A549 (cell line): ENCODE measurements around the gene FSD1. TPM values are rescaled to one million over a fixed set of nuclear protein-coding genes. Genes with fewer than 3 reads are reported as not detected.

Experiments used
- ATAC-seq, 2 experiments: fragments of 200-7000 bp in 1 of 2; fragments of >200 bp in 1 of 2; cut with Nextera tagmentation in 1 of 2; cut with Tn5 transposase in 1 of 2; 3 replicates each; pipeline versions ENCODE4 v1.8.0 to v1.9.1; 2018 to 2020; ENCODE audit warnings: mild to moderate bottlenecking in 1 of 2, moderate library complexity in 1 of 2
- CTCF ChIA-PET: fragments of 300-600 bp; sonication (Branson Sonifier 250); formaldehyde crosslinking; extraction: SDS; loops from one replicate; lab custom pipeline; 2021; ENCODE audit warnings: antibody characterized with exemption, inconsistent platforms; lab: Yijun Ruan, JAX
- POLR2A ChIA-PET: fragments of 350-600 bp; formaldehyde crosslinking; extraction: SDS; loops from one replicate; lab custom pipeline; 2021; ENCODE audit warnings: antibody characterized with exemption, inconsistent platforms; lab: Yijun Ruan, JAX
- DNase-seq, 2 experiments: peaks; one replicate each; pipeline versions ENCODE4 v3.0.0 to v3.0.0-alpha.2; 2011 to 2016; ENCODE audit warnings: low read depth in 1 of 2, low spot score in 1 of 2
- FAIRE-seq: peaks from 2 replicates; lab custom pipeline; 2011; peaks lifted over from hg19 to GRCh38; lab: Jason Lieb, UNC
- H3K27ac ChIP-seq, 2 experiments: fragments of >200 bp; sonication (Bioruptor Twin); formaldehyde crosslinking; 3 replicates each; pipeline ENCODE4 v1.5.1; 2016 to 2017
- H3K4me1 ChIP-seq: fragments of >200 bp; sonication (Bioruptor Twin); formaldehyde crosslinking; 3 replicates; pipeline ENCODE4 v1.6.1; 2016
- H3K4me2 ChIP-seq: fragments of >200 bp; sonication (Bioruptor Twin); formaldehyde crosslinking; 3 replicates; pipeline ENCODE4 v1.6.1; 2016
- H3K4me3 ChIP-seq: fragments of >200 bp; sonication (Bioruptor Twin); formaldehyde crosslinking; 3 replicates; pipeline ENCODE4 v1.5.1; 2016
- H3K9me3 ChIP-seq: fragments of >200 bp; sonication (Bioruptor Twin); formaldehyde crosslinking; 3 replicates; pipeline ENCODE4 v1.6.1; 2016
- CBX8 ChIP-seq: fragments of 200-600 bp; sonication (generic); IDR thresholded peaks from 2 replicates; pipeline ENCODE4 v1.6.1; 2016
- CHD2 ChIP-seq: fragments of 150-350 bp; IDR thresholded peaks from 2 replicates; pipeline ENCODE4 v1.6.1; 2014; ENCODE audit warnings: low read length; ENCODE audit not compliant: partially characterized antibody
- CHD4 ChIP-seq: fragments of 200-600 bp; sonication (generic); IDR thresholded peaks from 2 replicates; pipeline ENCODE4 v1.6.1; 2016; ENCODE audit warnings: antibody characterized with exemption, mild to moderate bottlenecking, borderline replicate concordance
- EHMT2 ChIP-seq: fragments of 200-600 bp; sonication (generic); IDR thresholded peaks from 2 replicates; pipeline ENCODE4 v1.6.1; 2016; ENCODE audit warnings: antibody characterized with exemption, low read depth, mild to moderate bottlenecking, moderate library complexity
- ESRRA ChIP-seq: fragments of 150-350 bp; IDR thresholded peaks from 2 replicates; pipeline ENCODE4 v1.6.1; 2014; ENCODE audit warnings: mild to moderate bottlenecking, low read length, borderline replicate concordance
- GATA3 ChIP-seq: IDR thresholded peaks from 2 replicates; pipeline ENCODE4 v1.6.1; 2012; ENCODE audit warnings: borderline replicate concordance
- HDAC2 ChIP-seq: fragments of 200-600 bp; sonication (generic); IDR thresholded peaks from 2 replicates; pipeline ENCODE4 v1.6.1; 2016
- HES2 ChIP-seq: fragments of >200 bp; sonication (Bioruptor Twin); formaldehyde crosslinking; IDR thresholded peaks from 2 replicates; pipeline ENCODE4 v1.6.1; 2016
- HOXA7 ChIP-seq: fragments of 250-450 bp; sonication (Bioruptor Pico); IDR thresholded peaks from 2 replicates; pipeline ENCODE4 v1.5.0; 2020; ENCODE audit warnings: mild to moderate bottlenecking, moderate library complexity
- HOXB5 ChIP-seq: fragments of 250-450 bp; sonication (Bioruptor Pico); IDR thresholded peaks from 2 replicates; pipeline ENCODE4 v1.5.0; 2020; ENCODE audit warnings: mild to moderate bottlenecking, moderate library complexity
- KDM5A ChIP-seq: fragments of 200-600 bp; sonication (generic); IDR thresholded peaks from 2 replicates; pipeline ENCODE4 v1.6.1; 2016; ENCODE audit warnings: antibody characterized with exemption, mild to moderate bottlenecking
- MAZ ChIP-seq: fragments of 150-350 bp; IDR thresholded peaks from 2 replicates; pipeline ENCODE4 v1.6.1; 2014; ENCODE audit warnings: antibody characterized with exemption, low read depth, low read length, borderline replicate concordance
- MYC ChIP-seq: IDR thresholded peaks from 2 replicates; pipeline ENCODE4 v1.6.1; 2012; ENCODE audit warnings: mild to moderate bottlenecking, inconsistent platforms, low read length, improper control_type of control experiment, borderline replicate concordance
- NR3C1 ChIP-seq: fragments of >200 bp; sonication (Bioruptor Twin); formaldehyde crosslinking; IDR thresholded peaks from 3 replicates; pipeline ENCODE4 v1.6.1; 2017
- RARB ChIP-seq: fragments of 250-450 bp; sonication (Bioruptor Pico); IDR thresholded peaks from 2 replicates; pipeline ENCODE4 v1.8.0; 2021; ENCODE audit warnings: mild to moderate bottlenecking, moderate library complexity
- RFX5 ChIP-seq: fragments of 450-650 bp; IDR thresholded peaks from 2 replicates; pipeline ENCODE4 v1.7.1; 2014; ENCODE audit warnings: antibody characterized with exemption, mild to moderate bottlenecking, moderate library complexity
- ZFP36 ChIP-seq: fragments of 450-650 bp; IDR thresholded peaks from 2 replicates; pipeline ENCODE4 v1.6.1; 2014; ENCODE audit warnings: borderline replicate concordance; ENCODE audit not compliant: partially characterized antibody
- WGBS: methylation state at CpG from one replicate; pipeline ENCODE4 v1.1.6; 2017; ENCODE audit errors: missing lambda C conversion rate; 5-methylcytosine and 5-hydroxymethylcytosine counted together
- polyA plus RNA-seq, 4 experiments: library from polyadenylated mRNA; depleted of rRNA in 3 of 4; stranded (reverse); fragments of >200 nt; fragmentation: RNase III in 1 of 4; extraction: RNeasy Plus Mini Kit Qiagen cat#74134 plus additional on column Dnase treatment in 1 of 4; gene quantifications; 2 replicates in 3 of 4; 3 replicates in 1 of 4; pipeline ENCODE4 v1.2.3, GENCODE V29; 2011 to 2017
- TF ChIP-seq, protein P1 (sequence below): fragments of 150-350 bp; IDR thresholded peaks from 2 replicates; pipeline ENCODE4 v1.6.1; 2014; ENCODE audit warnings: low read depth, mild to moderate bottlenecking, low read length
- TF ChIP-seq, protein P2 (sequence below): IDR thresholded peaks from 2 replicates; pipeline ENCODE4 v1.6.1; 2012
- TF ChIP-seq, protein P3 (sequence below): IDR thresholded peaks from 2 replicates; pipeline ENCODE4 v1.6.1; 2012
- TF ChIP-seq, protein P4 (sequence below): fragments of 450-650 bp; IDR thresholded peaks from 2 replicates; pipeline ENCODE4 v1.6.1; 2014; ENCODE audit warnings: antibody characterized with exemption
- TF ChIP-seq, protein P5 (sequence below): fragments of 200-600 bp; sonication (generic); IDR thresholded peaks from 2 replicates; pipeline ENCODE4 v1.6.1; 2016; ENCODE audit warnings: antibody characterized with exemption, mild to moderate bottlenecking, moderate library complexity

FSD1 gene
- polyA plus RNA-seq, 2 of the 4 experiments (the other 2 are of a cell fraction): 3.5 to 13.2 TPM

DNA sequence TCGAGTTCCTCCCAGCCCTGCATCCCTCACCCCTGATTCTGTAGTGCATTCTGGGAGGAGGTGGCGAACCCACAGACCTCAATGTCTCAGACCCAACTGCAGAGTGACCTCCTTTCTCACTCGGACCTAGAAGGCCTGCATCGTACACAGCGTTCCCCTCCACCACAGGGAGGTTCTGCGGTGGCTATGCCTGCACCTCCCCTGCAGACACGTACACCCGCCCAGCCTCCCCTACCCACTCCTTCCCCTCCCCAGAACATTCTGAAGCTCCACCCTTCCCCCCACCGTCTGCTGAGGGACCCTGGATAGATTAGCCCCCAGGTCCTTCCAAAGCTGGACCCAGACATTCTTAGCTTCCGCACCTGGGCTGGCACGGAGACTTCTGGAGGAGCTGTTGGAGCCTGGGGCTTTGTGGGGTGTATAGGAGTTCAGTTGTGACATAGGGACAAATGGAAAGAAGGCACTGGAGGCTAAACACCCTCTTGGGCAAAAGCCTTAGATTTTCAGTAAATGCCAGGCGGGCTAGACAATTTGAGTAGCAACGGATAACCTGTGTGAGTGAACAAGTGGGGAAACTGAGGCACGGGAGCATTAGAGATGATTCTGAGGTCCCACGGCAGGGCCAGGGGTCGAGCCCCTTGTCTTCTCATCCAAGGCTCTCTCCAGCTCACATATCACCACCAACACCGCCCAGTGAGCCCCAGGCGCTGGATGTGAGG lies 420 bp upstream of the FSD1 start:
- TF ChIP-seq MYC: no peak
- TF ChIP-seq EHMT2: no peak
- FAIRE-seq: no peak
- ATAC-seq: no peak
- ChIA-PET POLR2A (no interaction called here), CTCF (interaction anchor here (1.0 to 1.2 kb wide), 2 partner anchors 48 kb away, joined by 3 read pairs; no protein-coding TSS in a partner anchor)
- Histone ChIP-seq H3K9me3 (no peaks in the 10 kb centered on the region), H3K4me2 (peak overlapping the region; percentile 71), H3K27ac (peak overlapping the region in 1 of 2 experiments; percentile 94; a peak in 5 of 6 replicates), H3K4me1 (no peaks in the 10 kb centered on the region), H3K4me3 (peak overlapping the region; percentile 59)
- 16% methylated on average over 13 of the region's 18 CpGs for WGBS
- DNase-seq: no peak

DNA sequence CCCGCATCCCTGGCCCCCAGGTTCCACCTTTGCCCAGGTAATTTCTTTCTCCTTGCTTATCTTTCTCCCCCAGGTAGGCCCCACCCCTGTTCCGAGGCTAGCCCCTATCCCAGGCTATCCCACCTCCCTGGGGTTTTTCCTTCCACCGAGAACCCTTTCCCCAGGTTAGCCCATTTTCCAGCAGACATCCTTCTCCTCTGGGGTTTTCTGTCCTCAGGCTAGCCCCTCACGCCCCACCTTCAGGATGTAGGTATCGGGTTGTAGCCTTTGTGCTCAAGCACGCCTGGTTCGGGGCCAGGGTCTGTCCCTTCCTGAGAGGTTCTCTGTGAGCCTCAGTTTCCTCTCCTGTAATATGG lies 837 bp downstream of the FSD1 start:
- ATAC-seq: no peak
- DNase-seq: no peak
- TF ChIP-seq, protein P1, sequence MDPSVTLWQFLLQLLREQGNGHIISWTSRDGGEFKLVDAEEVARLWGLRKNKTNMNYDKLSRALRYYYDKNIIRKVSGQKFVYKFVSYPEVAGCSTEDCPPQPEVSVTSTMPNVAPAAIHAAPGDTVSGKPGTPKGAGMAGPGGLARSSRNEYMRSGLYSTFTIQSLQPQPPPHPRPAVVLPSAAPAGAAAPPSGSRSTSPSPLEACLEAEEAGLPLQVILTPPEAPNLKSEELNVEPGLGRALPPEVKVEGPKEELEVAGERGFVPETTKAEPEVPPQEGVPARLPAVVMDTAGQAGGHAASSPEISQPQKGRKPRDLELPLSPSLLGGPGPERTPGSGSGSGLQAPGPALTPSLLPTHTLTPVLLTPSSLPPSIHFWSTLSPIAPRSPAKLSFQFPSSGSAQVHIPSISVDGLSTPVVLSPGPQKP: no peak
- TF ChIP-seq HOXB5 (CRISPR knock-in tag): no peak
- TF ChIP-seq, protein P2, sequence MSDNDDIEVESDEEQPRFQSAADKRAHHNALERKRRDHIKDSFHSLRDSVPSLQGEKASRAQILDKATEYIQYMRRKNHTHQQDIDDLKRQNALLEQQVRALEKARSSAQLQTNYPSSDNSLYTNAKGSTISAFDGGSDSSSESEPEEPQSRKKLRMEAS: no peak
- TF ChIP-seq CBX8: no peak
- no peak for TF ChIP-seq CHD4
- no peak for TF ChIP-seq RARB (CRISPR knock-in tag)
- no peak for TF ChIP-seq RFX5
- no peak for TF ChIP-seq CHD2
- TF ChIP-seq EHMT2: no peak
- TF ChIP-seq, protein P3, sequence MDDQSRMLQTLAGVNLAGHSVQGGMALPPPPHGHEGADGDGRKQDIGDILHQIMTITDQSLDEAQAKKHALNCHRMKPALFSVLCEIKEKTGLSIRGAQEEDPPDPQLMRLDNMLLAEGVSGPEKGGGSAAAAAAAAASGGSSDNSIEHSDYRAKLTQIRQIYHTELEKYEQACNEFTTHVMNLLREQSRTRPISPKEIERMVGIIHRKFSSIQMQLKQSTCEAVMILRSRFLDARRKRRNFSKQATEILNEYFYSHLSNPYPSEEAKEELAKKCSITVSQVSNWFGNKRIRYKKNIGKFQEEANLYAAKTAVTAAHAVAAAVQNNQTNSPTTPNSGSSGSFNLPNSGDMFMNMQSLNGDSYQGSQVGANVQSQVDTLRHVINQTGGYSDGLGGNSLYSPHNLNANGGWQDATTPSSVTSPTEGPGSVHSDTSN: no peak
- no peak for TF ChIP-seq HOXA7 (CRISPR knock-in tag)
- no peak for TF ChIP-seq HES2
- TF ChIP-seq ZFP36: no peak
- TF ChIP-seq, protein P4, sequence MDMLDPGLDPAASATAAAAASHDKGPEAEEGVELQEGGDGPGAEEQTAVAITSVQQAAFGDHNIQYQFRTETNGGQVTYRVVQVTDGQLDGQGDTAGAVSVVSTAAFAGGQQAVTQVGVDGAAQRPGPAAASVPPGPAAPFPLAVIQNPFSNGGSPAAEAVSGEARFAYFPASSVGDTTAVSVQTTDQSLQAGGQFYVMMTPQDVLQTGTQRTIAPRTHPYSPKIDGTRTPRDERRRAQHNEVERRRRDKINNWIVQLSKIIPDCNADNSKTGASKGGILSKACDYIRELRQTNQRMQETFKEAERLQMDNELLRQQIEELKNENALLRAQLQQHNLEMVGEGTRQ: no peak
- no peak for TF ChIP-seq KDM5A
- TF ChIP-seq NR3C1: no peak
- TF ChIP-seq GATA3: no peak
- no peak for TF ChIP-seq MAZ
- peak overlapping the region; percentile 59; the same call in 2 of the 3 replicates for H3K4me3 ChIP-seq
- H3K27ac ChIP-seq: peak overlapping the region in 1 of 2 experiments; percentile 94; a peak in 3 of 6 replicates
- POLR2A ChIA-PET: interaction anchor here (1.6 kb wide), 1 partner anchor 38 kb away, joined by 5 read pairs; the partner anchor contains the start of gene MPND
- no peak for FAIRE-seq
- CTCF ChIA-PET: interaction anchor here (1.6 kb wide), 1 partner anchor 19 kb away, joined by 3 read pairs; no protein-coding TSS in a partner anchor
- no peaks in the 10 kb centered on the region for H3K9me3 ChIP-seq
- no peaks in the 10 kb centered on the region for H3K4me1 ChIP-seq
- peak overlapping the region; percentile 71 for H3K4me2 ChIP-seq
- 85% methylated on average over 6 of the region's 7 CpGs for WGBS

DNA sequence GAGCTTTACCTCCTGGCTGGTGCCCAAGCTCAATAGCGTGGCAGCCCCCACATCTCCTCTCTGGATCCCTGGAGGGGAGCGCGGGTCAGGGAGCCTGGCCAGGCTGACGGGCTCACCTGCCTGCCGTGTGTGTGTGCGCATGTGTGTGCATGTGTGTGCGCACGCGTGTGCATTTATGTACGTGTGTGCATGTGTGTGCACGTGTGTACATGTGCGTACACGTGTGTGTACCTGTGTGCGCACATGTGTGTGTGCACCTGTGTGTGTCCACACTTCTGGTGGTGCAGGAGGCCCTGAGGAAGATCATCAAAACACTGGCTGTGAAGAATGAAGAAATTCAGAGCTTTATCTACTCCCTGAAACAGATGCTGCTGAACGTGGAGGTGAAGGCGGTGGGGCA lies 1.3 kb downstream of the FSD1 start:
- no peaks in the 10 kb centered on the region for H3K4me1 ChIP-seq
- POLR2A ChIA-PET: interaction anchor here (1.6 kb wide), 1 partner anchor 38 kb away, joined by 5 read pairs; the partner anchor contains the start of gene MPND
- TF ChIP-seq MYC: no peak
- TF ChIP-seq, protein P5, sequence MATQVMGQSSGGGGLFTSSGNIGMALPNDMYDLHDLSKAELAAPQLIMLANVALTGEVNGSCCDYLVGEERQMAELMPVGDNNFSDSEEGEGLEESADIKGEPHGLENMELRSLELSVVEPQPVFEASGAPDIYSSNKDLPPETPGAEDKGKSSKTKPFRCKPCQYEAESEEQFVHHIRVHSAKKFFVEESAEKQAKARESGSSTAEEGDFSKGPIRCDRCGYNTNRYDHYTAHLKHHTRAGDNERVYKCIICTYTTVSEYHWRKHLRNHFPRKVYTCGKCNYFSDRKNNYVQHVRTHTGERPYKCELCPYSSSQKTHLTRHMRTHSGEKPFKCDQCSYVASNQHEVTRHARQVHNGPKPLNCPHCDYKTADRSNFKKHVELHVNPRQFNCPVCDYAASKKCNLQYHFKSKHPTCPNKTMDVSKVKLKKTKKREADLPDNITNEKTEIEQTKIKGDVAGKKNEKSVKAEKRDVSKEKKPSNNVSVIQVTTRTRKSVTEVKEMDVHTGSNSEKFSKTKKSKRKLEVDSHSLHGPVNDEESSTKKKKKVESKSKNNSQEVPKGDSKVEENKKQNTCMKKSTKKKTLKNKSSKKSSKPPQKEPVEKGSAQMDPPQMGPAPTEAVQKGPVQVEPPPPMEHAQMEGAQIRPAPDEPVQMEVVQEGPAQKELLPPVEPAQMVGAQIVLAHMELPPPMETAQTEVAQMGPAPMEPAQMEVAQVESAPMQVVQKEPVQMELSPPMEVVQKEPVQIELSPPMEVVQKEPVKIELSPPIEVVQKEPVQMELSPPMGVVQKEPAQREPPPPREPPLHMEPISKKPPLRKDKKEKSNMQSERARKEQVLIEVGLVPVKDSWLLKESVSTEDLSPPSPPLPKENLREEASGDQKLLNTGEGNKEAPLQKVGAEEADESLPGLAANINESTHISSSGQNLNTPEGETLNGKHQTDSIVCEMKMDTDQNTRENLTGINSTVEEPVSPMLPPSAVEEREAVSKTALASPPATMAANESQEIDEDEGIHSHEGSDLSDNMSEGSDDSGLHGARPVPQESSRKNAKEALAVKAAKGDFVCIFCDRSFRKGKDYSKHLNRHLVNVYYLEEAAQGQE: no peak
- TF ChIP-seq, protein P2: no peak
- no peak for TF ChIP-seq HDAC2
- TF ChIP-seq, protein P4: no peak
- no peak for TF ChIP-seq ESRRA
- TF ChIP-seq, all 56 proteins: peak for 0
- no peak for DNase-seq
- 82% methylated on average over 12 of the region's 16 CpGs for WGBS
- Histone ChIP-seq H3K9me3 (no peaks in the 10 kb centered on the region), H3K4me3 (no peak overlapping the region), H3K4me2 (no peak overlapping the region), H3K27ac (no peak overlapping the region)
- ATAC-seq: no peak
- CTCF ChIA-PET: interaction anchor here (1.6 kb wide), 1 partner anchor 18 kb away, joined by 3 read pairs; no protein-coding TSS in a partner anchor
- no peak for FAIRE-seq
